PC-9 (cell line): ENCODE data around the gene XRCC5. TPM values are rescaled to one million over a fixed set of nuclear protein-coding genes. Genes with fewer than 3 reads are reported as not detected.

Source experiments
- BruUV-seq: library from RNA; stranded (reverse); fragments of 400-500 nt; replicated peaks from 2 replicates; lab custom pipeline; 2021; lab: Mats Ljungman, UMichigan
- CTCF ChIA-PET: fragments of 300-600 bp; sonication (Branson Sonifier 250); formaldehyde crosslinking; loops from one replicate; lab custom pipeline; 2022; ENCODE audit warnings: antibody characterized with exemption; lab: Charles Lee
- POLR2A ChIA-PET: fragments of 300-600 bp; sonication (Branson Sonifier 250); formaldehyde crosslinking; loops from one replicate; lab custom pipeline; 2022; ENCODE audit warnings: antibody characterized with exemption; ENCODE audit not compliant: unreplicated experiment; lab: Charles Lee
- DNase-seq, 2 experiments: peaks; one replicate each; pipeline versions ENCODE4 v3.0.0 to v3.0.0-alpha.2; 2015 to 2022; ENCODE audit warnings: mixed read lengths in 1 of 2
- H2AFZ ChIP-seq: fragments of 200-600 bp; sonication (generic); 2 replicates; pipeline ENCODE4 v1.8.1; 2017; ENCODE audit warnings: antibody characterized with exemption
- H3F3A ChIP-seq: fragments of 200-600 bp; sonication (generic); 2 replicates; pipeline ENCODE4 v1.8.1; 2017; ENCODE audit warnings: antibody characterized with exemption, mild to moderate bottlenecking, low read depth; ENCODE audit not compliant: insufficient read depth
- H3K27ac ChIP-seq: fragments of 200-600 bp; sonication (generic); 2 replicates; pipeline ENCODE4 v1.6.1; 2016; ENCODE audit warnings: mixed run types
- H3K27me3 ChIP-seq: fragments of 200-600 bp; sonication (generic); 2 replicates; pipeline ENCODE4 v1.6.1; 2016; ENCODE audit warnings: low read depth, mixed run types; ENCODE audit not compliant: insufficient read depth
- H3K36me3 ChIP-seq: fragments of 200-600 bp; sonication (generic); 2 replicates; pipeline ENCODE4 v1.6.1; 2016; ENCODE audit warnings: low read depth, mixed run types
- H3K4me1 ChIP-seq: fragments of 200-600 bp; sonication (generic); replicated peaks from 2 replicates; pipeline ENCODE4 v1.6.1; 2016; ENCODE audit warnings: mixed run types; ENCODE audit not compliant: insufficient read depth
- H3K4me2 ChIP-seq: fragments of 200-600 bp; sonication (generic); 2 replicates; pipeline ENCODE4 v1.6.1; 2017; ENCODE audit warnings: mixed run types
- H3K4me3 ChIP-seq: fragments of 200-600 bp; sonication (generic); 2 replicates; pipeline ENCODE4 v1.6.1; 2016; ENCODE audit warnings: mixed run types
- H3K79me2 ChIP-seq: fragments of 200-600 bp; sonication (generic); 2 replicates; pipeline ENCODE4 v1.6.1; 2017; ENCODE audit warnings: low read depth, mixed run types
- H3K9me2 ChIP-seq: fragments of 200-600 bp; sonication (generic); 2 replicates; pipeline ENCODE4 v1.8.1; 2017; ENCODE audit warnings: mild to moderate bottlenecking; ENCODE audit not compliant: insufficient read depth
- H3K9me3 ChIP-seq: fragments of 200-600 bp; sonication (generic); 2 replicates; pipeline ENCODE4 v1.8.1; 2016; ENCODE audit warnings: low read depth; ENCODE audit not compliant: insufficient read depth
- H4K20me1 ChIP-seq: fragments of 200-600 bp; sonication (generic); 2 replicates; pipeline ENCODE4 v1.8.1; 2017; ENCODE audit not compliant: insufficient read depth
- EZH2 ChIP-seq: fragments of 200-600 bp; sonication (generic); IDR thresholded peaks from 2 replicates; pipeline ENCODE4 v1.8.0; 2017; ENCODE audit warnings: antibody characterized with exemption, low read depth
- intact Hi-C: fragments of 100-400 bp; cut with micrococcal nuclease; formaldehyde crosslinking; loops from one replicate; pipeline ENCODE4 v1.10.0; 2022; ENCODE audit not compliant: unreplicated experiment
- total RNA-seq: library from RNA; stranded (reverse); gene quantifications from 2 replicates; pipeline ENCODE4 v1.2.3, GENCODE V29; 2021
- TF ChIP-seq, protein P1 (sequence below): fragments of 200-600 bp; sonication (generic); conservative IDR thresholded peaks from 2 replicates; pipeline ENCODE4 v1.6.1; 2017; ENCODE audit warnings: mixed run types, antibody characterized with exemption, mild to moderate bottlenecking, moderate library complexity

Gene XRCC5
- total RNA-seq, 1 experiment from 2014 or later, result 275 TPM

- CTCF ChIA-PET, result no interaction called here
- H3K4me1 ChIP-seq, result no peaks in the 10 kb centered on the region
- BruUV-seq, result no TSS peak
- no peak overlapping the region for H3K4me2 ChIP-seq
- H3K79me2 ChIP-seq, result no peaks in the 10 kb centered on the region
- intact Hi-C loops, result no loop called here
- no peaks in the 10 kb centered on the region for H3K27me3 ChIP-seq
- H3K27ac ChIP-seq, result no peak overlapping the region
- no peak overlapping the region for H3K4me3 ChIP-seq
- H3K36me3 ChIP-seq, result no peaks in the 10 kb centered on the region
- no peaks in the 10 kb centered on the region for H3K9me2 ChIP-seq
- TF ChIP-seq EZH2, result no peak
- TF ChIP-seq, protein P1, sequence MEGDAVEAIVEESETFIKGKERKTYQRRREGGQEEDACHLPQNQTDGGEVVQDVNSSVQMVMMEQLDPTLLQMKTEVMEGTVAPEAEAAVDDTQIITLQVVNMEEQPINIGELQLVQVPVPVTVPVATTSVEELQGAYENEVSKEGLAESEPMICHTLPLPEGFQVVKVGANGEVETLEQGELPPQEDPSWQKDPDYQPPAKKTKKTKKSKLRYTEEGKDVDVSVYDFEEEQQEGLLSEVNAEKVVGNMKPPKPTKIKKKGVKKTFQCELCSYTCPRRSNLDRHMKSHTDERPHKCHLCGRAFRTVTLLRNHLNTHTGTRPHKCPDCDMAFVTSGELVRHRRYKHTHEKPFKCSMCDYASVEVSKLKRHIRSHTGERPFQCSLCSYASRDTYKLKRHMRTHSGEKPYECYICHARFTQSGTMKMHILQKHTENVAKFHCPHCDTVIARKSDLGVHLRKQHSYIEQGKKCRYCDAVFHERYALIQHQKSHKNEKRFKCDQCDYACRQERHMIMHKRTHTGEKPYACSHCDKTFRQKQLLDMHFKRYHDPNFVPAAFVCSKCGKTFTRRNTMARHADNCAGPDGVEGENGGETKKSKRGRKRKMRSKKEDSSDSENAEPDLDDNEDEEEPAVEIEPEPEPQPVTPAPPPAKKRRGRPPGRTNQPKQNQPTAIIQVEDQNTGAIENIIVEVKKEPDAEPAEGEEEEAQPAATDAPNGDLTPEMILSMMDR, result no peak
- POLR2A ChIA-PET, result interaction anchor here (0.5 kb wide), 1 partner anchor 1299 kb away, joined by 8 read pairs; no protein-coding TSS in a partner anchor
- no peaks in the 10 kb centered on the region; the same call in 1 of the 2 replicates for H3F3A ChIP-seq
- H3K9me3 ChIP-seq, result 0 out of 2 replicates have a peak, but pooled peaks cover 3% of the 10 kb centered on the region
- DNase-seq, result no peak
- no peak overlapping the region for H2AFZ ChIP-seq
- no peaks in the 10 kb centered on the region for H4K20me1 ChIP-seq
Observed at GRCh38 chr2:216071111-216071851, 37.9 kb upstream of the XRCC5 start.

DNA sequence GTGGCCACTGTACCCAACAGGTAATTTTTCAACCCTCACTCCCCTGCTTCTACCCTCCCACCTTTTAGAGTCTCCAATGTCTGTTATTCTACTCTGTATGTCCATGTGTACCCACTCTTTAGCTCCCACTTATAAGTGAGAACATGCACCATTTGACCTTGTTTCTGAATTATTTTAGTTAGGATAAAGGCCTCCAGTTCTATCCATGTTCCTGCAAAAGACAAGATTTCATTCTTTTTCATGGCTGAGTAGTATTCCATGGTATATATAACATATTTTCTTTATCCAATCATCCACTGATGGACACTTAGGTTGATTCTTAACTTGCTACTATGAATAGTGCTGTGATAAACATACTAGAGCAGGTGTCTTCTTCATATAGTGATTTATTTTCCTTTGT, 36.7 kb upstream of the XRCC5 start:
- H3K36me3 ChIP-seq, result no peaks in the 10 kb centered on the region
- no peaks in the 10 kb centered on the region for H3K27me3 ChIP-seq
- no peaks in the 10 kb centered on the region for H3K79me2 ChIP-seq
- no peaks in the 10 kb centered on the region for H3K4me1 ChIP-seq
- no peaks in the 10 kb centered on the region for H3K9me2 ChIP-seq
- H3F3A ChIP-seq, result no peaks in the 10 kb centered on the region; the same call in 1 of the 2 replicates
- H3K4me2 ChIP-seq, result no peak overlapping the region
- H3K4me3 ChIP-seq, result no peak overlapping the region
- no peak overlapping the region for H3K27ac ChIP-seq
- no peak for TF ChIP-seq EZH2
- TF ChIP-seq, protein P1, result no peak
- H4K20me1 ChIP-seq, result no peaks in the 10 kb centered on the region
- intact Hi-C loops, result no loop called here
- ChIA-PET CTCF (no interaction called here), POLR2A (no interaction called here)
- no peak for DNase-seq
- no TSS peak for BruUV-seq
- no peak overlapping the region for H2AFZ ChIP-seq
- 0 out of 2 replicates have a peak, but pooled peaks cover 3% of the 10 kb centered on the region for H3K9me3 ChIP-seq

DNA sequence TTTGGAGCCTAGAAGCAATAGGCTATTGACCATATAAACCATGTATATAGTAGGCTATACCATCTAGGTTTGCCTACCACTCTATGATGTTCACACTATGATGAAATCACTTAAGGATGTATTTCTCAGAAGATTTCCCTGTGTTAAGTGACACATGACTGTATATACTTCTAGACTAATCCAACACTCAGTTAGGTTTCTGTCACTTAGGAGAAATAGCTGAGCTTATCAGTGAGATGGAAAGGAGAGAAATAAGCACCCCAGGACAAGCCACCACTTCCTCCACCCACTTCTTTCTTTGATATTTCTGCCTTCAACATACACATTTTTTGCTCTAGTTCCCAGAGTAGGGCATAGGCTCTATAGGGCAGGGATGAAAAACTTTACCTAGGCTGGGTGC, 35.4 kb upstream of the XRCC5 start:
- Histone ChIP-seq H4K20me1 (no peaks in the 10 kb centered on the region), H3K4me3 (no peak overlapping the region), H3K27ac (no peak overlapping the region), H3K36me3 (no peaks in the 10 kb centered on the region), H3K9me3 (0 out of 2 replicates have a peak, but pooled peaks cover 3% of the 10 kb centered on the region), H3K9me2 (no peaks in the 10 kb centered on the region), H3K4me1 (peaks cover 3% of the 10 kb centered on the region), H3K4me2 (no peak overlapping the region), H3K79me2 (no peaks in the 10 kb centered on the region), H3F3A (no peaks in the 10 kb centered on the region; the same call in 1 of the 2 replicates), H3K27me3 (no peaks in the 10 kb centered on the region), H2AFZ (no peak overlapping the region)
- no TSS peak for BruUV-seq
- intact Hi-C loops, result no loop called here
- ChIA-PET POLR2A (no interaction called here), CTCF (interaction anchor here (0.7 kb wide), 1 partner anchor 71 kb away, joined by 3 read pairs; no protein-coding TSS in a partner anchor)
- TF ChIP-seq, protein P1, result no peak
- TF ChIP-seq EZH2, result no peak
- no peak for DNase-seq
